Gastrocnemius medialis (tissue), 4 donors: ENCODE measurements around the gene EPHA1. TPM values are rescaled to one million over a fixed set of nuclear protein-coding genes. Genes with fewer than 3 reads are reported as not detected.

Source experiments
- ATAC-seq, 2 donors: fragments of 150-250 bp; one replicate each; pipeline ENCODE4 v1.9.1; 2016
- DNase-seq, 2 donors: peaks; one replicate each; pipeline ENCODE4 v3.0.0-alpha.2; 2019
- H3K27ac ChIP-seq, 4 donors: fragments of 200-600 bp; sonication (generic); 1 replicate in 1 of 4; 2 replicates in 3 of 4; pipeline ENCODE4 v1.5.1; 2016 to 2018; ENCODE audit warnings: mild to moderate bottlenecking in 2 of 4, moderate library complexity in 1 of 4
- H3K27me3 ChIP-seq, 3 donors: fragments of 200-600 bp; sonication (generic) in 2 of 3; 1 replicate in 1 of 3; 2 replicates in 2 of 3; pipeline versions ENCODE4 v1.5.1 to v1.6.0; 2016 to 2019; ENCODE audit warnings: mild to moderate bottlenecking in 1 of 3, moderate library complexity in 1 of 3
- H3K36me3 ChIP-seq, 2 donors: fragments of 200-600 bp; sonication (generic) in 1 of 2; one replicate each; pipeline ENCODE4 v1.5.1; 2017 to 2018
- H3K4me1 ChIP-seq, 2 donors: fragments of 200-600 bp; sonication (generic) in 1 of 2; one replicate each; pipeline ENCODE4 v1.5.1; 2016 to 2017; ENCODE audit warnings: mild to moderate bottlenecking in 2 of 2
- H3K4me3 ChIP-seq, 4 donors: fragments of 200-600 bp; sonication (generic) in 3 of 4; 1 replicate in 1 of 4; 2 replicates in 3 of 4; pipeline ENCODE4 v1.5.1; 2016 to 2019; ENCODE audit warnings: mild to moderate bottlenecking in 2 of 4
- H3K9me3 ChIP-seq, 3 donors: fragments of 200-600 bp; sonication (generic) in 2 of 3; 1 replicate in 1 of 3; 2 replicates in 2 of 3; pipeline ENCODE4 v1.5.1; 2016 to 2019
- POLR2A ChIP-seq, 2 donors: fragments of 450-650 bp; IDR thresholded peaks; one replicate each; pipeline ENCODE4 v1.6.1; 2017; ENCODE audit warnings: antibody characterized with exemption in 2 of 2, mild to moderate bottlenecking in 2 of 2, moderate library complexity in 2 of 2
- in situ Hi-C, 4 donors: fragments of 200-750 bp; cut with MboI; loops; one replicate each; pipeline versions ENCODE4 v1.15.0 to v1.8.0; 2017; ENCODE audit warnings: low sequenced_read_pairs in 4 of 4
- intact Hi-C: fragments of 100-400 bp; cut with DNase I; formaldehyde crosslinking; loops from one replicate; pipeline ENCODE4 v1.15.1; 2023; ENCODE audit warnings: low total_unique reads
- total RNA-seq, 4 donors: library from RNA; depleted of rRNA; stranded (reverse); fragments of >200 nt; gene quantifications; one replicate each; pipeline versions ENCODE4 v1.1.0 to v1.2.3, GENCODE V29; 2016
- TF ChIP-seq, protein P1 (sequence below), 5 experiments: fragments of 450-650 bp in 3 of 5; fragments of 200-600 bp in 2 of 5; sonication (generic) in 2 of 5; IDR thresholded peaks in 4 of 5; conservative IDR thresholded peaks in 1 of 5; 1 replicate in 4 of 5; 2 replicates in 1 of 5; pipeline ENCODE4 v1.5.1; 2016 to 2019; ENCODE audit warnings: antibody characterized with exemption in 5 of 5, mild to moderate bottlenecking in 3 of 5, moderate library complexity in 3 of 5

Gene EPHA1
- total RNA-seq, 4 donors from 2014 or later = not detected

DNA sequence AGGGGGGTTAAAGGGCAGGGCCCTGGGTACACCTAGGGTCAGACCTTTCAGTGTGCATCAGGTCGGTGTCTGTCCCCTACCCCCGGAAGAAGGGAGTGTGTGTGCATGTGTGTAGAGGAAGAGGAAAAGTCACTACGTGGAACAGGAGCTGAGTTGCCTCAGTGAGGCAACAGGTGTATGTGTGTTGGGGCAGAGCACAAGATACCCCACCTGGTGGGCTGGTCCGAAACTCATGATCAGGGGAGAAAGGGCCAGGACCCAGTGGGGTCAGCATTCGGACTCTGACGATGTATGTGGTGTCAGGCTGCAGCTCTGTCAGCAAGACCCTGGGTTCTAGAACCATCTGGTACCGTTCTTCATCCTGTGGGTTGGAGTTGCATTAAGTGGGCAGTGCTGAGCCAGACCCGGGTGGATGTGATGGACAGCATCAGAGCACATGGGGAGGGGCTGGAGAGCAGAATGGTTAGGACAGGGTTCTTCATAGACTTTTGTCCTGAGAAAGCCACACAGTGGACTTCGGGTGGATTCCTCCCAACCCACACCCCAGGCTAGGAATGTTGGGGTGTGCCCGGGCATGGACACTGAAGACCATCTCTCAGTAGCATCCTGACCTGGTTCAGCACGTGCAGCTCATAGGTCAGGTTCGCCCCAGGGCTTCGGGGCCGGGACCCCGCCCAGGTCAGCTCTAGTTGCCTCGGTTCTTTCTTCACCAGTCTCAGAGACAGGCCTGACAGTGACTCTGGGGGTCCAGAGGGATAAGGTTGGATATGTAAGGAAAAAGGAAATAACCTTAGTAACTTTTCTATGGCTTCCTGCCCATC, 10.7 kb downstream of the EPHA1 start:
- ATAC-seq = no peak
- no peaks in the 10 kb centered on the region for H3K9me3 ChIP-seq
- no peaks in the 10 kb centered on the region for H3K27me3 ChIP-seq
- no peak for DNase-seq
- in situ Hi-C loops = no loop called here
- intact Hi-C loops = no loop called here
- H3K4me1 ChIP-seq = peaks cover 7 to 13% of the 10 kb centered on the region in 2 donors
- no peak overlapping the region for H3K4me3 ChIP-seq
- TF ChIP-seq, protein P1, sequence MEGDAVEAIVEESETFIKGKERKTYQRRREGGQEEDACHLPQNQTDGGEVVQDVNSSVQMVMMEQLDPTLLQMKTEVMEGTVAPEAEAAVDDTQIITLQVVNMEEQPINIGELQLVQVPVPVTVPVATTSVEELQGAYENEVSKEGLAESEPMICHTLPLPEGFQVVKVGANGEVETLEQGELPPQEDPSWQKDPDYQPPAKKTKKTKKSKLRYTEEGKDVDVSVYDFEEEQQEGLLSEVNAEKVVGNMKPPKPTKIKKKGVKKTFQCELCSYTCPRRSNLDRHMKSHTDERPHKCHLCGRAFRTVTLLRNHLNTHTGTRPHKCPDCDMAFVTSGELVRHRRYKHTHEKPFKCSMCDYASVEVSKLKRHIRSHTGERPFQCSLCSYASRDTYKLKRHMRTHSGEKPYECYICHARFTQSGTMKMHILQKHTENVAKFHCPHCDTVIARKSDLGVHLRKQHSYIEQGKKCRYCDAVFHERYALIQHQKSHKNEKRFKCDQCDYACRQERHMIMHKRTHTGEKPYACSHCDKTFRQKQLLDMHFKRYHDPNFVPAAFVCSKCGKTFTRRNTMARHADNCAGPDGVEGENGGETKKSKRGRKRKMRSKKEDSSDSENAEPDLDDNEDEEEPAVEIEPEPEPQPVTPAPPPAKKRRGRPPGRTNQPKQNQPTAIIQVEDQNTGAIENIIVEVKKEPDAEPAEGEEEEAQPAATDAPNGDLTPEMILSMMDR (IDR thresholded peaks at IDR 0.05 in 4 of 5, conservative IDR thresholded peaks at IDR 0.05 in 1 of 5) = no peak
- TF ChIP-seq POLR2A (IDR thresholded peaks at IDR 0.05) = no peak
- H3K27ac ChIP-seq = no peak overlapping the region
- no peaks in the 10 kb centered on the region for H3K36me3 ChIP-seq

DNA sequence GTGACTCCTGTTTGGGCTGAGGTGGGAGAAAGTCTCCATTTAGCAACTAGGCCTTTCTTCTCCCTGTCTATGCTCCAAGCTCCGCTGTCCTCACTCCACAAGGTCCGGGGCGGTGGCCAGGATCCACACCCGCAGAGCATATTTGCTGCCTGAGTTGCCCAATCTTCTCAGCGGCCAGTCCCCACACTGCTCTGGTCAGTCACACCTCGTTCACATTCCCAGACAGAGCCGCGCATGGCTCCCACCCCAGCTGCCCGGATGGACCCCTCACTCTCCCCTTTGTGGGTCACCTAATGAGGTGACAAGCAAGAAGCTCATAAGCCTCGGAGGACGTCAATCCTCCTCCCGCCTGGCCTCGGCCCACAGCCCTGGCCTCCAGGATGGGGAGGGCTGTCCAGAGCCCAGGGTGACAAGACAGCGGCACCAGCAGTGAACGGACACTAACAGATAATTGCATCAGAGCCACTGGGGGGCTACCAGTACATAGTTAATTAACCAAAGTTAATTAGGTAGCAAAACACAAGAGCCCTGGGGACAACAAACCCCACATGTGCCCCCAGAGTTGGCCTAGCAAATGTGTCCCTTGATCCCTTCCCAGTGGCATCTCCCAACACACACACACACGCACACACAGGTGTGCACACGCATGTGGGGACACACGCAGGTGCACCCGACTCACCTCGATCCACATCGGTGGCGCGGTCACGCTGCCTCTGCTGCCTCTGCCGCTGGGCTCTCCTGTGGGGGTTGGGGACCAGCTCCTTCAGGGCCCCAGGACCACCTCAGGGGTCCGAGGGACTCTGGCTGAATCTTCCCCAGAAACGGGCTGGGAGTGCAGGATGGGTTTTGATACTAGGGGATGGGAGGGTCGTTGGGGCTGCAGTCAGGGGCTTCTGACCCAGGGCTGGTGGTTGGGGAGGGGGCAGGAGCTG, 11.8 kb downstream of the EPHA1 start:
- Histone ChIP-seq H3K4me3 (no peak overlapping the region), H3K36me3 (peaks cover 0 to 9% of the 10 kb centered on the region in 2 donors), H3K27ac (no peak overlapping the region), H3K4me1 (peaks cover 13 to 21% of the 10 kb centered on the region in 2 donors), H3K9me3 (no peaks in the 10 kb centered on the region), H3K27me3 (no peaks in the 10 kb centered on the region)
- in situ Hi-C loops (no loop called here), intact Hi-C loops (no loop called here)
- ATAC-seq (peak in 1 of 2 donors; percentile 20), DNase-seq (no peak)
- no peak for TF ChIP-seq POLR2A (IDR thresholded peaks at IDR 0.05)
- TF ChIP-seq, protein P1 (IDR thresholded peaks at IDR 0.05 in 4 of 5, conservative IDR thresholded peaks at IDR 0.05 in 1 of 5) = no peak

DNA sequence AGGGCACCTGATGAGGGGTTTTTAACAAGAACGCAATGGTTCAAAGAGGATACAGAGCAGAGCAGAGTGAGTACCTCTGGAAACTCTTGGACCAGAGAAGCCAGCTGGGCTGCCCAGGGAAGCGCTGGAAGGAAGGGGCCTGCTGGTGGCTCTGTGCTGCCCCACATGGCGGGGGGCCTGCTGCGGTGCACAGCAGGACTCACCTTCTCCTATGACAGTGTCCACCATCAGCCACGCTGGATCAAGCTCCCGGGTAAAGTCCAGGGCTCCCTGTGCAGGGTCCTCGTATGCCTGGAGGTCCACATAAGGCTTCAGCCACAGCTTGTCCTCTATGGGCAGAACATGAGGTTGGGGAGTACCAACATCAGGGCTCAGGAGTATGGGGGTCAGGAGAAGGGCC, 12.5 kb downstream of the EPHA1 start:
- H3K4me1 ChIP-seq = peaks cover 14 to 28% of the 10 kb centered on the region in 2 donors
- in situ Hi-C loops (no loop called here), intact Hi-C loops (no loop called here)
- DNase-seq (no peak), ATAC-seq (no peak)
- no peaks in the 10 kb centered on the region for H3K27me3 ChIP-seq
- no peak overlapping the region for H3K4me3 ChIP-seq
- TF ChIP-seq, protein P1 (IDR thresholded peaks at IDR 0.05 in 4 of 5, conservative IDR thresholded peaks at IDR 0.05 in 1 of 5) = no peak
- TF ChIP-seq POLR2A (IDR thresholded peaks at IDR 0.05) = no peak
- peaks cover 0 to 16% of the 10 kb centered on the region in 2 donors for H3K36me3 ChIP-seq
- H3K27ac ChIP-seq = no peak overlapping the region
- H3K9me3 ChIP-seq = no peaks in the 10 kb centered on the region

DNA sequence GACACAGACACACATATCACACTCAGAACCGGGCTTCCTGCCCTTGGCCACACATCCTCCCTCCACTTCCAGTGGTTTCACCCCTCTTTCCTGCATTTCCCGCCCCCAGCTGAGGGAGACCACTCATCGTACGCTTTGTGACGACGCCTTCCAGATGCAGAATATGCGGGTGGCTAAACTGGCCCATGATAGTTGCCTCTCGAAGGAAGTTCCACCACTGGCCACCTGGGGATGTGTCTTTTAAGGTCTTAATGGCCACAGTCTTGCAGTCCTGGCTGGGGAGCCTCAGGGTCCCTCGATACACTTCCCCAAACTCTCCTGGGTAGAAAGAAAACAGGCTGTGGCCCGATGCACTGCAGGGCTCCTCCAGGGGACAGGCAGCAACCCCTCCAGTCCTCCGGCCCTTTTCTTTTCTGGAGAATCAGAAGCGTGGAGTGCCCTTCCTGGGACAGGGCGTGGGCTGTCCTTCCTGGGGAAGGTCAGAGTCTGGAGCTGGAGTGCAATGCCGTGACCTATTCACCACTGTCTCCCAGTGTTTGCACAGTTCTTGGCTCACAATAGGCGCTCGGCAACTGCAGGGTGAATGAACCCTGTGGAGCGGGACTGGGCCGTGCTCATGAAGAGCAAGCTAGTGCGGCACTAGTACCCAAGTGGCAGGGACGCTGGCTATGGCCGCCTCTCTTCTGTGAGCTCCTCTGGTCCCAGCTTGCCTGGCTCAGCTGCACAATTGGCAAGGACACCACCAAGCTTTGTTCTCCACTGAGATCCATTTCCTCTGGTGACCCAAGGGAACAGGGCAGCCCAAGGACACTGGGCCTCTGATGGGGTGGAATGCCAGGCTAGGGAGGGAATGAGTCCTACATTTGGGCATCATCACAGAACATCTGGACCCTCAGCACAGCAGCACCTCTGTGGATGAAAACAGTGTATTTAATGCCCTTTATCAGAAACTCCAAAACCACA, 13.2 kb downstream of the EPHA1 start:
- no peak for DNase-seq
- no peaks in the 10 kb centered on the region for H3K27me3 ChIP-seq
- peak; percentile 20 to 21 for ATAC-seq
- peaks cover 0 to 23% of the 10 kb centered on the region in 2 donors for H3K36me3 ChIP-seq
- H3K4me1 ChIP-seq = peaks cover 16 to 34% of the 10 kb centered on the region in 2 donors
- in situ Hi-C loops (no loop called here), intact Hi-C loops (no loop called here)
- no peak overlapping the region for H3K4me3 ChIP-seq
- TF ChIP-seq POLR2A (IDR thresholded peaks at IDR 0.05) = no peak
- TF ChIP-seq, protein P1 (IDR thresholded peaks at IDR 0.05 in 4 of 5, conservative IDR thresholded peaks at IDR 0.05 in 1 of 5) = no peak
- H3K9me3 ChIP-seq = no peaks in the 10 kb centered on the region
- no peak overlapping the region for H3K27ac ChIP-seq
